ENCODE measurements around the gene KRTAP10-3. TPM values are rescaled to one million over a fixed set of nuclear protein-coding genes. Genes with fewer than 3 reads are reported as not detected.

The KRTAP10-3 gene
- total and polyA plus RNA-seq, 2 of the 13 experiments (the other 11 are each of a cell fraction or from before 2014, with no cell fraction given), result not detected

GRCh38 chr21:44539046-44539445 is 19.5 kb downstream of the KRTAP10-3 start (continued):
- TF ChIP-seq IRF9 (CRISPR knock-in tag; IDR thresholded peaks at IDR 0.05; ENCODE audit: borderline replicate concordance), result no peak

DNA sequence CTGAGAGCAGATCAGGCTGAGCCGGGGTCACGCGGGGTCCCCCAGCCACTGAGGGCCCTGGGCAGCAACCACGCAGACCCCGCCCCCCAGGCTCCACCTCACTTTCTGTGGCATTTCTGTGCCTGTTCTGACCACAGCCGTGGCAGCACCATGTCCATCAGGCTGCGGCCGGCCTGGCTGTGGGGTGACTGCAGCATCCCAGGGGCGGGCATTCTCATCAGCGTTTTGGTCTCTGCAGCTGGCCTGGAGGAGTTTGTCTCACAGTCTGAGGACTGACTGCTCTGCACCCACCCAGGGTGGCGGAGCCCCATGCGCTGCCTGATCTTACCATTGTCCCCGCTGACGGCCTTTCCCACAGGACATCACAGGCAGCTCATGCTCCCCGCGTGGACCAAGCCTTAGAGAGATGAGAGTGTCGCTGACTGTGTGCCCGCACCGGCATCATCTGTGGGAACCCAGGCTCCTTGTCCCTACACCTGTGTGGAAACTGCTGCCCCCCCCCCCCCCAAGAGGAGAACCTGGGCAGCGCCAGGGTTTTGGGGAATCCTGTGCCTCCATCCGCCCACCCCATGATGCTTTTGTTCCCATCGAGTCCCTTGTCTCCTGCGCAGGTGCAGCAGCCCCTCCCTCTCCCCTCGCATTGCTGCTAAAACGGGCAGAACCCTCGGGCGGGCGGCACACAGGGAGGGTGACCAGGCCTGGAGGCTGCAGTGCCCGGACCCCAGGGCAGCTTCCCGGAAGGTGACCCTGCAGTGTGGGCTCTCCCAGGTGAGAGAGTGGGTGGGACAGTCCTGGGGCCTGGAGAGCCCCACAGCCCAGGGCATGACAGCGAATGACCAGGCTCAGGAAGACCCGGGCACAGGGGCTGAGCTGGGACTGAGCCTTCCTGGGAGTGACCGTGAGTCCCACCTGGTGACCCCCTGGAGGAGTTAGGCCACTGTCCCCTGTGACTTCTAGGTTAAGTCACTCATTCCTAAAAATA is 20.4 kb downstream of the KRTAP10-3 start:
- H3K27me3 ChIP-seq (ENCODE audit: control insufficient read depth in 1 of 2, insufficient read depth in 2 of 2, low read length in 2 of 2), result no peaks in the 10 kb centered on the region; a peak in 2 of 5 replicates
- no peaks in the 10 kb centered on the region for H4K20me1 ChIP-seq (ENCODE audit: insufficient read depth, low read length)
- WGBS (ENCODE audit: low lambda C conversion rate), result 63% methylated on average over 9 of the region's 33 CpGs
- H3K79me2 ChIP-seq (ENCODE audit: insufficient read depth, low read length), result no peaks in the 10 kb centered on the region
- no peak for FAIRE-seq
- ATAC-seq, result no peak; the same call in 2 of the 3 replicates
- TF ChIP-seq ZFP62 (CRISPR knock-in tag; IDR thresholded peaks at IDR 0.05), result no peak
- no peak for TF ChIP-seq FOXP4 (CRISPR knock-in tag; IDR thresholded peaks at IDR 0.05)
- TF ChIP-seq HMGA1 (CRISPR knock-in tag; conservative IDR thresholded peaks at IDR 0.05), result no peak
- no peak for TF ChIP-seq ZNF557 (CRISPR knock-in tag; IDR thresholded peaks at IDR 0.05)
- TF ChIP-seq ZNF414 (CRISPR knock-in tag; IDR thresholded peaks at IDR 0.05), result no peak
- no peak for TF ChIP-seq ZNF629 (CRISPR knock-in tag; conservative IDR thresholded peaks at IDR 0.05)
- TF ChIP-seq HOXA5 (CRISPR knock-in tag; IDR thresholded peaks at IDR 0.05), result no peak
- TF ChIP-seq ETV5 (CRISPR knock-in tag; IDR thresholded peaks at IDR 0.05; ENCODE audit: borderline replicate concordance), result no peak
- no peak for TF ChIP-seq PHF20 (CRISPR knock-in tag; IDR thresholded peaks at IDR 0.05)
- BruUV-seq (replicated peaks), result no TSS peak
- no peak overlapping the region for H3K9ac ChIP-seq (ENCODE audit: insufficient read depth, low read depth, low read length)
- CTCF ChIA-PET (ENCODE audit: low intra/inter-chr PET ratio, low total read pairs), result no interaction called here
- no peak overlapping the region for H2AFZ ChIP-seq (ENCODE audit: low read length)
- no peak overlapping the region for H3K4me3 ChIP-seq (replicated peaks in 1 of 3; ENCODE audit: insufficient read depth in 1 of 3, low read depth in 2 of 3, low read length in 3 of 3)
- POLR2A ChIA-PET, result no interaction called here
- no peak overlapping the region for H3K4me2 ChIP-seq (ENCODE audit: low read depth, low read length)
- in situ Hi-C loops (cut with HindIII; ENCODE audit: extremely low pct_ligation_motif_present, low pct_unique_long_range_greater_than_20kb) (no loop called here), intact Hi-C loops (cut with micrococcal nuclease; ENCODE audit: unreplicated experiment) (no loop called here)
- no peak for DNase-seq (ENCODE audit: low spot score)
- H3K27ac ChIP-seq (ENCODE audit: extremely low read length, insufficient read depth, low read length), result no peak overlapping the region
- H3K9me3 ChIP-seq (ENCODE audit: low read length), result peaks cover 14% of the 10 kb centered on the region; the same call in 1 of the 2 replicates
- H3K36me3 ChIP-seq (replicated peaks in 1 of 2; ENCODE audit: control insufficient read depth in 1 of 2, insufficient read depth in 2 of 2, low read length in 2 of 2), result no peaks in the 10 kb centered on the region
- H3K4me1 ChIP-seq (ENCODE audit: insufficient read depth, low read length), result no peaks in the 10 kb centered on the region
